ENCODE measurements around the gene PPP3R1. TPM values are rescaled to one million over a fixed set of nuclear protein-coding genes. Genes with fewer than 3 reads are reported as not detected.

Gene PPP3R1
- total and polyA plus RNA-seq, 2 of the 4 experiments (the other 2 are of a cell fraction): 9.1 to 17.3 TPM

GRCh38 chr2:68178954-68179627 is 73.2 kb downstream of the PPP3R1 start:
- Histone ChIP-seq H3K4me2 (ENCODE audit: low read depth, low read length) (peak overlapping the region; percentile 74), H2AFZ (replicated peaks; ENCODE audit: low read length, poor library complexity) (no peak overlapping the region), H2BK15ac (ENCODE audit: low read depth, low read length) (no peak overlapping the region), H3K9me1 (ENCODE audit: insufficient read depth, low read length) (no peaks in the 10 kb centered on the region), H2AK9ac (replicated peaks; ENCODE audit: low read depth, low read length, poor library complexity) (no peak overlapping the region), H3K27ac (ENCODE audit: insufficient read depth, low read length) (peak overlapping the region; percentile 77; the same call in 1 of the 2 replicates), H2AK5ac (ENCODE audit: low read depth, low read length) (no peak overlapping the region), H3K4me3 (ENCODE audit: insufficient read depth, low read depth, low read length) (no peak overlapping the region), H3K79me1 (ENCODE audit: low read depth in 1 of 2, low read length in 2 of 2) (peaks cover 27 to 41% of the 10 kb centered on the region in 2 experiments), H2BK120ac (ENCODE audit: low read depth, low read length) (no peak overlapping the region), H4K8ac (ENCODE audit: low read depth in 2 of 2, low read length in 2 of 2) (no peak overlapping the region; a peak in 1 of 4 replicates), H4K20me1 (ENCODE audit: insufficient read depth, low read length) (peaks cover 3% of the 10 kb centered on the region; the same call in 1 of the 2 replicates), H2BK5ac (ENCODE audit: low read depth, low read length, poor library complexity, severe bottlenecking) (peak overlapping the region; percentile 4), H3K23ac (ENCODE audit: low read depth, low read length) (no peak overlapping the region; the same call in 1 of the 2 replicates), H3K27me3 (ENCODE audit: control insufficient read depth, insufficient read depth, low read length) (no peaks in the 10 kb centered on the region), H3K4ac (ENCODE audit: low read depth, low read length) (no peak overlapping the region), H3K18ac (ENCODE audit: low read depth, low read length) (0 out of 2 replicates have a peak overlapping the region, but pooled peaks have one; percentile 36), H3K9ac (ENCODE audit: low read depth, low read length) (no peak overlapping the region; the same call in 1 of the 2 replicates), H3K56ac (ENCODE audit: extremely low read depth, insufficient read depth, low read length) (no peak overlapping the region), H4K5ac (ENCODE audit: low read depth, low read length) (no peak overlapping the region), H3K14ac (replicated peaks; ENCODE audit: low read depth, low read length) (no peak overlapping the region), H3K9me3 (ENCODE audit: control insufficient read depth, insufficient read depth, low read length) (no peaks in the 10 kb centered on the region), H3K36me3 (ENCODE audit: control insufficient read depth, insufficient read depth, low read length) (peaks cover 11% of the 10 kb centered on the region), H3K4me1 (ENCODE audit: control insufficient read depth, insufficient read depth, low read length) (peaks cover 6% of the 10 kb centered on the region), H4K91ac (ENCODE audit: insufficient read depth, low read depth, low read length) (no peak overlapping the region), H2BK20ac (ENCODE audit: low read depth, low read length) (no peak overlapping the region)
- TF ChIP-seq BHLHE40 (IDR thresholded peaks at IDR 0.05; ENCODE audit: low read depth, low read length): no peak
- 0 out of 2 replicates have a peak, but pooled peaks have one; percentile 15 for TF ChIP-seq MXI1 (IDR thresholded peaks at IDR 0.05; ENCODE audit: borderline replicate concordance, low read depth, low read length)
- BruUV-seq (replicated peaks): TSS peak; percentile 79
- ATAC-seq (ENCODE audit: low read depth) (peak; percentile 82), DNase-seq (peak; percentile 44)
- dilution Hi-C loops (cut with HindIII; ENCODE audit: low sequenced_read_pairs, unreplicated experiment) (no loop called here), intact Hi-C loops (cut with micrococcal nuclease) (loop anchor here (2.0 kb wide), 1 partner anchor 72 kb away; no protein-coding TSS in a partner anchor), in situ Hi-C loops (cut with MboI; ENCODE audit: low sequenced_read_pairs) (no loop called here)
- CTCF ChIA-PET: no interaction called here
- no CpG with 5 or more reads among the region's 4 CpGs for WGBS, 2 experiments (ENCODE audit: extremely low coverage in 2 of 2, insufficient read length in 1 of 2)
- POLR2A ChIA-PET (ENCODE audit: unreplicated experiment): no interaction called here
